GM19035 (cell line): ENCODE results near the gene MICAL2.

Experiments used
- ATAC-seq: cut with Tn5 transposase; IDR thresholded peaks from one replicate; pipeline ENCODE4 v1.9.1; 2021; ENCODE audit not compliant: unreplicated experiment

MICAL2 gene

GRCh38 chr11:12225046-12225739 lies 114.8 kb downstream of the MICAL2 start:
- no peak for ATAC-seq

- no peak for ATAC-seq
Measured at GRCh38 chr11:12226093-12226492, 115.7 kb downstream of the MICAL2 start.

GRCh38 chr11:12229450-12230229 lies 119.2 kb downstream of the MICAL2 start:
- no peak for ATAC-seq

GRCh38 chr11:12232160-12232559 lies 121.8 kb downstream of the MICAL2 start:
- ATAC-seq: no peak

GRCh38 chr11:12232817-12233601 lies 122.6 kb downstream of the MICAL2 start:
- ATAC-seq: no peak

- ATAC-seq: no peak
Measured at GRCh38 chr11:12233602-12233925, 123.2 kb downstream of the MICAL2 start.

- no peak for ATAC-seq
Measured at GRCh38 chr11:12234221-12234620, 123.8 kb downstream of the MICAL2 start.

- no peak for ATAC-seq
Measured at GRCh38 chr11:12235080-12235479, 124.7 kb downstream of the MICAL2 start.

GRCh38 chr11:12235553-12235946 lies 125.2 kb downstream of the MICAL2 start:
- no peak for ATAC-seq

- peak; percentile 72 for ATAC-seq
Measured at GRCh38 chr11:12235947-12236743, 125.8 kb downstream of the MICAL2 start.

- no peak for ATAC-seq
Measured at GRCh38 chr11:12236744-12237101, 126.3 kb downstream of the MICAL2 start.

- ATAC-seq: no peak
Measured at GRCh38 chr11:12237381-12237784, 127.0 kb downstream of the MICAL2 start.

GRCh38 chr11:12238420-12238819 lies 128.0 kb downstream of the MICAL2 start:
- ATAC-seq: no peak

GRCh38 chr11:12239396-12239795 lies 129.0 kb downstream of the MICAL2 start:
- no peak for ATAC-seq

- no peak for ATAC-seq
Measured at GRCh38 chr11:12239804-12240371, 129.5 kb downstream of the MICAL2 start.

GRCh38 chr11:12240677-12241076 lies 130.3 kb downstream of the MICAL2 start:
- ATAC-seq: no peak

- no peak for ATAC-seq
Measured at GRCh38 chr11:12241401-12241800, 131.0 kb downstream of the MICAL2 start.

GRCh38 chr11:12241971-12242672 lies 131.7 kb downstream of the MICAL2 start:
- ATAC-seq: no peak

GRCh38 chr11:12242966-12243365 lies 132.6 kb downstream of the MICAL2 start:
- ATAC-seq: no peak

- no peak for ATAC-seq
Measured at GRCh38 chr11:12243486-12243885, 133.1 kb downstream of the MICAL2 start.
